Ishikawa (cell line): ENCODE data around the gene CD58.

Experiments used
- CEBPB ChIP-seq: IDR thresholded peaks from 2 replicates; pipeline ENCODE4 v1.6.1; 2012
- CREB1 ChIP-seq: IDR thresholded peaks from 2 replicates; pipeline ENCODE4 v1.6.1; 2012; ENCODE audit warnings: low read depth
- EP300 ChIP-seq: IDR thresholded peaks from 2 replicates; pipeline ENCODE4 v1.6.1; 2012; ENCODE audit warnings: borderline replicate concordance
- TAF1 ChIP-seq: IDR thresholded peaks from 2 replicates; pipeline ENCODE4 v1.6.1; 2012; ENCODE audit warnings: low read depth, mild to moderate bottlenecking

- TF ChIP-seq CEBPB (no peak), TAF1 (no peak), CREB1 (no peak), EP300 (no peak)
These were observed 76.1 kb downstream of the CD58 start for GRCh38 chr1:116494745-116495144.
